NCI-H2107 treated with DMSO at 0.1 percent for 48 hours (cell line): ENCODE measurements around the gene MVB12B.
A peak's percentile ranks its signal among the peaks of the same experiment; 100 is the strongest.

Source experiments
- DNase-seq: peaks from one replicate; lab custom pipeline; 2025; ENCODE audit not compliant: unreplicated experiment; lab: John Stamatoyannopoulos, UW

The MVB12B gene

GRCh38 chr9:126488881-126489404, 162.3 kb downstream of the MVB12B start:
- DNase-seq, result no peak

DNA sequence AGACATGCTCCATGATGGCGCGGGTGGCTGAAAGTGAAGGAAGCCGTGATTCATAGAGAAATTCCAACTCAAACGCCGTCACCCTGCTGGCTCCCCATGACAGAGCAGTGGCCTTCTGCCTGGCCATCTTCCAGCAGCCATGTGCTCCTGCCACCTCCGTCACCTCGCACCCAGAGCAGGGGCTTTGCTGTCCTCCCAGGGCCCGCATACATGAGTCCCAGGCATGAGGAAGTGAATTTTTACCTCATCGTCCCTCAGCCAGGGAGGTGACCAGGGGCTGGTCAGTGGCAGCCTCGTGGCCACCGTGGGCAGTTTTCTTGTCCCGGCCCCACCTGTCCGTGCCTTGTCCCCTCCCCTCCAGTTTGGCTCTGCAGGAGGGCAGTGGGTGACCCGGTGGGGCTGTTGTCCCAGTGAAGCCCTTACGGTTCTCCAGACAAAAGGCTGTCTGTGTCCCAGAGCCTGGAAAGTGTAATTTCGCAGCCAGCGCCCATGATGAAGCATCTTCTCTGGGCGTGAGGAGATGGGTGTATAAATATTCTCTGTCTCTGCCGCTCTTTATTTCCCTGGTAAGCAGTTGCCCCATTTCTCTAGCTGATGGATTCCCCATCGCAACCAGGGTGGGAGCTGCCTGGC, 163.1 kb downstream of the MVB12B start:
- no peak for DNase-seq

DNA sequence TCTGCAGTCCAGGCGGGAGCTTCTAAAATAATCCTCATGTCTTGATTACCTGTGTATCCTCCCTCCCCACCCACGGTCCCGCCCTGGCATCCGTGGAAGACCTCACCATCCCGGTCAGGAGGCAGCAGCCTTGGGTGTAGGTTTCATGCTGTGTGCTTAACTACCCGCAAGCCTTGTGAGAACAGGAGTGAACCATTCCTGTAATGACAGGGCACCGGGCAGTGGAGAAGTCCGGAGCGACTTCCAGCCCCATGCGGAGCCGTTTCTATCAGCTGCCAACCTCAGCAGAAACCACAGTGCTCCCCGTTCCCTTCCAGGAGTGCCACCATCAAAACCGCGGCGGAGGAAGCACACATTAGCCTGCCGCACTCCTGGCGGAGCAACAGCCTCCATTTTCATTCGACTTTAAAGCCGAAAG, 163.6 kb downstream of the MVB12B start:
- DNase-seq, result peak; percentile 57

DNA sequence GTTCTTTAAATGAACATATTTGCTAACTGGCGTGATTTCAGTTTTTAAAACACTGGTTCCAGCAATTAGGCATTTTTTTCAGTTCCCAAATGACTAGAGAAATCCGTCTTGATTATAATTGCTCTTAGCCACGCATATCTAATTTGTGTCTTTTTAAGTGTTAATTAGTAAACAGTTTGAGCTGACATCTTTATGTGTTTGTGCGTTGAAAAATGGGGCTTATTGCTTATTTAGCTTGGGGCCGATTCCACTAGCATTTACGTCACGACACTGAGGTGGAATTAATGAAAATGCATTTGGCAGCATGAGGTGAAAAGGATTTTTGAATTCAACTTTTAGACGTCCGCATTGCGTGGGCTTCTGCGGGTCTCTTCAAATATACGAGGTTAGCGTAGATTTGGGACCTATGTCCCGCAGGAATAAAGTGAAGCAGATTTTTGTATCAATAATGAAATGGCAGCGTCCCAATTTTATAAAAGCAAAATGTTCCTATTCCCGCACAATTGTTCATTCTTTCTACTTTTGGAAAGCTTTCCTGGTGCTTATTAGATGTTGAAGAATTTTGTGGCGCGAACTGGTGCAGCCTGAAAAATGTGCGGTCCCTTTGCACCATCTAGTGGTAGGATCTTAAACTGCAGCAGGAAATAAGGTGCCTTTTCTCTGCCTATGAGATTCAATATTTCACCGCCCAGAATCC, 164.4 kb downstream of the MVB12B start:
- peak; percentile 59 for DNase-seq

DNA sequence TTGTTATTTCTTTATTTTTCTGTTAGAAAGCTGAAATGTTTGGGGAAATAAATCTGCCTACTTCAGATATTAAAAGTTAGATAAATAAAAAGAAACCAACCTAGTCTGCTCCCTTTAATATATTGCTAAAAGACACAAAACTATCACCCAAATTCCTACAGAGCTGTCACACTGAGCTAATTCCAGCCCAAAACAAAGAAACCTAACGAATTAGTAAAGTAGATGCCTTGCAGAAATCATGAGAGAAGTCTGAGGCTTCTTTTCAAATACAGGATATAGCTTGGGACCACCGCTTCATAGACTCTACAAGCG, 164.9 kb downstream of the MVB12B start:
- DNase-seq, result no peak

- DNase-seq, result no peak
Observed at GRCh38 chr9:126491949-126492348, 165.3 kb downstream of the MVB12B start.

- DNase-seq, result no peak
Observed at GRCh38 chr9:126494264-126494663, 167.6 kb downstream of the MVB12B start.

DNA sequence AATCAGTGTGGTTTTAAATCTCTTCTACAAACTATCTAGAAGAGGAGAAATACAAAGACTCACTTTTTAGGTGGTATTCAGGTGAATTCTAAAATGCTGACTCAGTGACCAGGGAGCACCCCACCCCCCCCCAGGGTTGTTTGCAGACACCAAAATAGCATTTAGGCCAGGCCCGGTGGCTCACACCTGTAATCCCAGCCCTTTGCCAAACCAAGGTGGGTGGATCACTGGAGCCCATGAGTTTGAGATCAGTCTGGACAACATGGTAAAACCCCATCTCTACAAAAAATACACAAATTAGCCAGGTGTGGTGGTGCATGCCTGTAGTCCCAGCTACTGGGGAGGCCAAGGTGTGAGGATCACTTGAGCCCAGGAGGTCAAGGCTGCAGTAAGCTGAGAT, 168.1 kb downstream of the MVB12B start:
- no peak for DNase-seq

DNA sequence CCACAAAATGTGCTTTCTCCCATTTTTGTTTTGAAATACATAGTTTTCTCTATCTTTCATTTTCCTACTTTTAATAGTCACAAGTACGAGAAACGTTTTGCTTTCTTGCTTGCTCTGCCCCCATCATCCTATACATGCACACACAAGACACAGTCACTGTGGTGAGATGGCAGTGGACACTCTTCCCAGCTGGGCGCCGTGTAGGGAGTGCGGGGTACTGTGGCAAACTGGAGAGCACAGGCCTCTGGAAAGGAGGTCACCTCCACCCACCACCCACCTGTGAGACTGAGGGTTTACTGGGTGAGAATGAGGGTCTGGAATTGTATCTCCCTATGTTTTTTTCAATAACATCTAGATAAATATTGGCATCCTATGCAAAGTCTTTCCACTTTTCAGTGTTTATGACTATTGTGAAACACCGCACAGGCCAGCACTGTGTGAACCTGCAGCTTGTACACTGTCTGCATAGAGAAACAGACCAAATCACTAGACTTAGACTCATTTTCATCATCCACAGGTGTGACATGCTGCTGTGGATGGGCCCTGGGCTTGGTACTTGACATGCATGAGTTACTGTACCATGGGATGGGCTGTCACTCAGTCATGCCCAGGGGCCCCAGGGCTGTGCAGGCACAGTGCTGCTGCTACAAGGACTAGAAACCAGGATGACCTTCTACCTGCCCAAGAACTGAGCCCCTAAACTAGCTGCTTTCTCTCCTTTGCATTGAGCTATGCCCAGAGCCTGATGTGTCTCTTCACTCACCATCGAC, 169.0 kb downstream of the MVB12B start:
- no peak for DNase-seq

DNA sequence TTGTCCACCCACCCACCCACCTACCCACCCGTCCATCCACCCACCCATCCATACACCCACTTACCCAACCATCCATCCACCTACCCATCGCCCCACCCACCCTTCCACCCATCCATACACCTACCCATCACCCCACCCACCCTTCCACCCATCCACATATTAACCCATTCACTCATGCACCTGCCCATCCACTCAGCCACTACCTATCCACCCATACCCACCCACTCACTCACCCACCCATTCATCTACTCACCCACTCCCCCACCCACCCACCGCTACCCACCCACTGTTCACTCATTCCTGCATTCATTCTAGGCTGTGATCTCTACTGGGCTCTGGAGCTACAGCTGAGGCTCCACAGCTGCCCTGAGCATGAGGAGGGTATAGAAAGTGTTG, 169.6 kb downstream of the MVB12B start:
- DNase-seq, result no peak

DNA sequence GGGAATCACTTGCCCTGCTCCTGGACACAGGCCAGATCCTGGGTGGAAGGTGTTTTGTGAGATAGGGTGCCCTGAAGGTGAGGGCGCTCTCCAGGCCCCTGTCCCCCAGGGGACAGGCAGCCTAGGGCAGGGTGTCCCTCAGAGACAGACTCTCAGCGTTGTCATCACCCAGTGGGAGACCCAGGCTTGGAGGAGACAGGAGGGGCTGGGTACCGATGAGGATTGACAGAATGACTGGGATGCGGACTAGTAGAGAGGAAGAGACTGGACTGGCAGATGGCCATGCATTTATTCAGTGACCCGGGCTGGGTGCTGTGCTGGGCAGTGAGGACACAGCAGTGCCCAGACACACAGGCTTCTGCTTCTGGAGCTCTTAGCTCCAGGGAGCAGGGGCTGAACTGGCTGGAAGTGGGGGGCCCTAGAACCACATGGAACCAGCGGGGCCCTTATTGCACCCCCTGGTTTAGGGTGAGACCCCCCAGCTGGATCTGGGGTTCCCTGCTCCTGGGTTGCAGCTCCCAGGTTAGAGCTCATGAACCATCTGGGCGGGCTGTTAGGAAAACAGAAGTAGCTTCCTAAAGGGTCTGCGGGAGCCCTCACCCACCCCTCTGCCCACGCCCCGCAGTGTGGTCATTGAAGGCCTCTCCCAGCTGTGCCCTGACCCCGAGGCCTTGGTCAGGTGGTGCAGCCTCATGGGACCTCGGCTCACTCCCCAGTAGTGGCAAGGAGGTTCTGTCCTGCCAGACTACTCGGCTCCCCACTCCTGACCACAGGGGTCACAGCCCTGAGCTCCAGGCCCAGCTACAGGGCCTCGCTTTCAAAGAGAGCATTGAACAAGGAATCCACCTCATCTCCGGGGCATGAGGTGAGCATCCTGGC, 170.4 kb downstream of the MVB12B start:
- no peak for DNase-seq

- DNase-seq, result no peak
Observed at GRCh38 chr9:126497660-126498275, 171.1 kb downstream of the MVB12B start.

- DNase-seq, result no peak
Observed at GRCh38 chr9:126498331-126498730, 171.7 kb downstream of the MVB12B start.

DNA sequence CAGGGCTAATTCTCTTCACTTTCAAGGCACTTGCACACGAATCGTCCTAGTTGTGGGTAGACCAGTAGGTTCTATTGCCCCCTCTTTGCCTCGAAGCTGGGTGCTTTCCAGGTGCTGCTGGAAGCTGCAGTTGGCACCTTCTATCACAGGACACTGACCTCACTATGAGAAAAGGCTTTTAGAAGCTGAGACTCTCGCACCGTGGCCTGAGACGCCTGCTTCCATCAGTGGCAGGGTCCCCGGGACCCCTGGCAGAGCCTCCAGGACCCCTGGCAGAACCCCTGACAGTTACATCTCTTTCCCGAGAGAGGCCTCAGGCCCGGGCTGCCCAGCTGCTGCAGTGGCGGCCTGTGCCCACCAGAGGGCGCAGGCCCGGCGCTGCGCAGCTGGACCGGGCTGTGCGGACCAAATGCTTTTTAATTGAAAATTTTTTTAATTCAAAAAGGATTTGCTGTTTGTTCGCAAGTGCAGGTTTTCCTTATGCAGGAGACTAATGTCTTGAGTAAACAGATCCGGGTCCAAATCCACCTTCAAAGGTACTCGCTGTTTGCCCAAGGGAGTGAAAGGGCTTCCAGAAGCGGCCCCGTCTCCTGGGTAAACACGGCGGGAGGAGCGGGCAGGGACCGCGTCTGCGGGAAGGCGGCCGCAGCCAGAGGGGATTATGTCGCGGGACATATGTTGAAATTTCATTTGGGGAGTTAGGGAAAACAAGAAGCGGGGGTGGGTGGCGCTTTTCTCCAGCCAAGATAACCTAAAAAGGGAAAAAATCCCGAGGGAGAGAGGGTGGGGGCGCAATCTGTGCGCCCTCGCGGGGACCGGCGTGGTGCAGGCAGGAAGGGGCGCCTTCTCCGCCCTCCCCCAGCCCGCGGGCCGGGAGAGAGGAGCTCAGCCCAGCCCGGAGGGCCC, 172.6 kb downstream of the MVB12B start:
- DNase-seq, result no peak

- DNase-seq, result no peak
Observed at GRCh38 chr9:126499911-126500599, 173.4 kb downstream of the MVB12B start.

GRCh38 chr9:126500600-126501382, 174.2 kb downstream of the MVB12B start:
- peak; percentile 52 for DNase-seq

DNA sequence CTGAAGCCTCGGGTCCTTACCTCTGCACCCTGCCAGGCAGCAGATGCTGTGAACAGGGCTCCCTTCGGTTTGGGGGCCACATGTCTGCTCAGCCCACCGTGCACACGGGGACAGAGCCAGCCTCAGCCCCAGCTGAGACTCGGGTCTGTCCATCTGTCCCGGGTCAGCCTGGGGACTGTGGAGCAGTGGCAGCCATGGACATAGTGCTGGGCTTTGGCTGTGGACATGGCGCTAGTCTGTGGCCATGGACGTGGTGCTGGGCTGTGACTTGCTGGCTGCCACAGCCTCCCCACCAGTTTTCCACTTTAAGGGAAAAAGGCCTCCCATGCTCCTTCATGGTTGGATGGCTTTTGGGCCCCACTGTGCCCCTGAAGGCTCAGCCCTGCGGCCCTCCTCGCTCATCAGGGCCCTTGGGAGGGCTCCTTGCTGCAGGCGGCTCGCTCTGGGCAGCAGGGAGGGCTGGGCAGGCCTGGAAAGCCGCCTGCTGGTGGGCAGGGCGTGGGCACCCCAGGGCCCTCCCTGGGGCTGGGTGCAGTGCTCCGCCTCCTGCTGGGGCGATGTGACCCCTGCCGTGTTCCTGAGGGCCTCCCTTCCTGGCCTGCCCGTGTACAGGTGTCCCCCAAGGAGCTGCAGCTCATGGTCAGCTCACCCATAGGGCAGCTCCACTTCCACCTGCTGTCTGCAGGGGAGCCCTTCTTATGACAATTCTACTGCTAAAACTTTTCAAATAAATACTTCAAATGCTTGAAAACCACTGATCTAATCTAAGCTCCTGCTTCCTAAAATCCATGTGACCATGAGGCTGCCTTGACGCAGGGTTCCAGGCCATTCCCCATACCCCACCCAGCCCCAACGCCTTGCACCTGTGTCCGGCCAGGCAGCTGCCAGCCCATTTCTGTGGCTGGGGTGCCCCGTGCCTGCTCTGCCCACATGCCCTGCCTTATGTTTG, 175.0 kb downstream of the MVB12B start:
- DNase-seq, result no peak
